HG02588 (cell line): ENCODE results near the gene STEAP1B.
"Not testable (repeated sequence)": the region's sequence is repeated elsewhere in the genome, so short reads cannot be mapped to it uniquely, and the experiment has no call there.

Experiments
- ATAC-seq: cut with Tn5 transposase; IDR thresholded peaks from one replicate; pipeline ENCODE4 v1.9.1; 2021; ENCODE audit warnings: mild to moderate bottlenecking, moderate library complexity; ENCODE audit not compliant: unreplicated experiment

STEAP1B gene

DNA sequence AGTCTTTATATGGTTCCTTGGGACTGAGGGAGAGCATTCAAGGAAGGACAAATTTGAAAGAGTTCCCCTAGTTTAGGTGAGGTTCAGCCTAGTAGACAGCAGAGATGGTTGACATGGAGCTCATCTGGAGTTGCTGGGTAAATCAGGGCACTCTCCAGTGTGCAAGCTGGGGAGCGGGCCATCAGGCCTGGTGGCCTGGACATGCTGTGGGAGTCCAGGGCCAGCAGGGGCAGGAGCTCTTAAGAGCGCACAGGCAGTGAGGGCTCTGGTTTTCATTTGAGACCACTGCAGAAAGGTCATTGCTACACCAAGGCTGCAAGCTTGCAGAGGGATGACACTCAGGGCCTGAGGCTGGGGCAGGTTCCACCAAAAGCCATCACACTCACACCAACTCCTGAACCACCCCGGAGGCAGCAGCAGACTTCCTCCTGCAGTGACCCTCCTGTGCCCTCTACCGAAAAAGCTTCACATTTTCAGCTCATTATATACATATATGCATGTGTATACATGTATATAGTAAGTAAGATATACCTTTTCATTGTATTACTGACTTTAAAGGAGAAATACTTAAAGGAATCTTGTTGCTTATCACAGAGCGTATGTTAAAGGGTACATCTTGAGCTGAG, 39.5 kb downstream of the STEAP1B start:
- ATAC-seq: no peak

DNA sequence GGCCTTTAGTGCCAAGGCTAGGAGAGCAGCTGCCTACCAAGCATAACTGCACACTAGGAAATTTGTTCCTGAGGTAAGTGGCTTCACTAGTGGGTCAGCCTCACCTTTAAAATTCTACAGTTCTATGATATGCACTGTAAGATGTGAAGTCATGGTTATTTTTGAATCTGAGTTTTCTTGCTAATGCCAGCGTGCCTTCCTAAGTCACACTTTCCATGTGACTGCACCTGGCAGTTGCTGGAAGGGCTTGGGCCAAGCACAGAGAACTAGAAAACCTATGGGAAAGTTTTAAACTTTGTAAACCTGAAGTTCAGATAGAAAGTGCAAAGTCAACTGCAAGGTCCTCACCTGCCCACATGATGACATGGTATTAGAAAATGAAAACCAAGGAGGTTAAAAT, 42.5 kb downstream of the STEAP1B start:
- ATAC-seq: no peak

DNA sequence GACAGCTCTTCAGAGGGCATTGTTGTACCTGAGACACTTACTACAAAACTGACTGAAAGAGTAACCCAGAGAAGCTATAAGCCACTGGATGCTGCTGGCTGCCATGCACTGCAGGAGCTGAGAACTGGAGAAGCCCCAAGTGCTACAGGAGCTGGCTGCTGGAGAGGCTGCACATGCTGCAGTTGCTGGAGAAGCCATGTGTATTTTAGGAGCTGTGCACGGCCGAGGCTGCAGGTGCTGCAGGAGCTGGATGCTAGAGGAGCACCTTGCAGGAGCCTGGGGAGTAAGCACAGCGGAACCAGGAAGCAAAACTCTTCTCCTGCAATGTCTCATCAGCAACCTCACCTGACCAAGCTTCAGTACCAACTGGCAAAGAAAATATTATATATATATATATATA, 45.5 kb downstream of the STEAP1B start:
- no peak for ATAC-seq

DNA sequence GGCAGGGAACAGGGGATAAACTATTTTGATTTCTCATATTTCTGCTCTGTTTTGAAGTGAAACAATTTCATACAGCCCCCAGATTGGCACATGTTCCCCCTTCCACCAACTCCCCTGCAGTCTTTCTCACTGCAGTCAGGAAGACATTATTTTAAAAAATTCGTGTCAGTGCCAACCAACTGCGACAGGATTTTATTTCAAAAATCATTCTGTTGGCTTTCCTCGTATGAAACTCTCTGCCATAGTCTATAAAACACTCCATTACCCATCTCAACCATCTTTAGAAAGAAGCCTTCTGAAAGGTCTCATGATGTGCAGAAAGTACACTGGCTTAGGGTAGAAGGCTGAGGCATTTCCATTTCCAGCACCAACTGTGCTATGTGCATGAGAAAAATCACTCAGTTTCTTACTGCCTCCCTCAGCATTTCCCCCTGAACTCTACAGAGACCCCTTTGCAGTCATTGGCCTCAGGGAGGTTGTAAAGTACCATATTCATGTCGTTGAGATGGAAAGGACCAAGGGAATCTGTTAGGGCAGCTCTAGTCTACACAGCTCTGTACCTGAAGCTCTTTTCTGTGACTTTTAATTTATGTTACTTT, 46.9 kb downstream of the STEAP1B start:
- no peak for ATAC-seq

DNA sequence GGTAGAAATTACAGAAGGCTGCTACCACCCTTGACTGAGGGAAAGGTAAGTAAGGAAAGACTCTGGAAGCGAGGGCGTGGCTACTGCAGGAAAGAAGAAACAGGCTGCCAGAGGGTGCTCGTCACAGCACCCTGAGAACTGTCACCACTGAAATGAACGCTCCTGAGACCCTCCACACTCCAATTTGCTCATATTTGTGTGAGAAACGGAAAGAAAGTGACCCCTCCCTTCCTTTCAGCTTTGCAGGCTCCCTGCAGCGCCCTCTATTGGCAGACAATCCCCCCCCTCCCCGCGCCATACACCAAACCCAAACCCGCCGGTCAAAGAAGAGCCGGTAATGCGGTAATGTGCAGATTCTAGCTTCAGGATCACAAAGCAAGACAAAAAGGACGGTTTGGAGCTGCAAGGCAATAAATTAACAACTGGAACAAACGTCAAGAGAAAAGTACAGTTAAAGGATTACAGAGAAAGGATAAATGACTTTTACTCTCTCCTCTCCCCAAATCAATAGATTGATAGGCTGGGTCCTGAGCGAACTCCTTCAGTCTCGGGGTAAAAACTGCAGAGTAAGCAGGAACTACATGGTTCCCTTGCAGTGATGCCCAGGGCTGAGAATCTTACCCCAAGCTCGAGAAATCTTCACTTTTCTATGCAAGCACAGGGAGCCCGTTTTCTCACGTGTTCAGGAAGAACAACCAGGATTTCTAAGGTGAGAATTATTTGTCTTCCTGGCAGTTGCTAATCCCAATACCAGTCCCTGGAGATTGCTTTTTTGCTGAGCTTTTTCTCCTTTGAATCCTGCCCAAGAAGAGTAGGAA, 47.6 kb downstream of the STEAP1B start:
- ATAC-seq: no peak

DNA sequence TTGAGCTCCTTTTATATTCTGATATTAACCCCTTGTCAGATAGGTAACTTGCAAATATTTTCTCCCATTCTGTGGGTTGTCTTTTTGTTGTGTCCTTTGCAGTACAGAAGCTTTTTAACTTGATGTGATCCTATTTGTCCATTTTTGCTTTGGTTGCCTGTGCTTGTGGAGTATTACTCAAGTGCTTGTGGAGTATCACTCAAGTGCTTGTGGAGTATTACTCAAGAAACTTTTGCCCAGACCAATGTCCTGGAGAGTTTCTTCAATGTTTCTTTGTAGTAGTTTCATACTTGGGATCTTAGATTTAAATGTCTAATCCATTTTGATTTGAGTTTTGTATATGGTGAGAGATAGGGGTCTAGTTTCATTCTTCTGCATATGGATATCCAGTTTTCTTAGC, 50.0 kb downstream of the STEAP1B start:
- not testable (repeated sequence) for ATAC-seq

DNA sequence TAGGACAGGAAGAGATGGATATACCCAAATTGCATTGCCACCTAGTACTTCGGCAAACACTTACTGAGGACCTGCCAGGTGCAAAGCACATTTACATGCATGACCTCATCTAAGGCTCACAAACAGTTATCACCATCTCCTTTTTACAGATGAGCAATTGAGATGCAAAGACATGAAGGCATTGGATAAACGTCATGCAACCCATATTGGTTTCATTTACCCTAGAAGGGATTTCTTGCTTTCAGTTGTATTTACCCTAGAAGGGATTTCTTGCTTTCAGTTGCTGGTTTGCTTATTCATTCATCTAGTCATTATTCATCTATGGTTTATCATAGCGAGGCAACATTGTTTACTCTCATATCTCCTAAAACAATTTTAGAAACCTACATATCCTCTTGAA, 52.2 kb downstream of the STEAP1B start:
- ATAC-seq: peak; percentile 76

DNA sequence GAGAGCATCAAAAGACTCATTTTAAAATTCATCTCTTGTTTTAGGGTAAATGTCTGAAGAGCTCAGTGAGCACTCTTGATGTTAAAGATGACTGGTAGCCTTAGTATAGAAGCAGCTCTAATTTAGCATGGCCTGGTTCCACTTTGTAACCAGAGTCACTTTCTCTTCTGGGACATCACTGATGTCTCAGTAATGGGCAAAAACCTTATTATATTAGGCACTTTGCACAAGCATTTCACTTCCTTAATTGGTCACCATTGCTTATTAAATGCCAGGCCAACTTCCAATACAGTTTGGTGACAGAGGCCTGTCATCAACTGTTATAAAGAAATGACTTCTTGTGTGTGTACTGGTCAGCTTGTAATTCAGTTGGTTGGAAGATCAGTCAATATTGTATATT, 53.0 kb downstream of the STEAP1B start:
- ATAC-seq: no peak

DNA sequence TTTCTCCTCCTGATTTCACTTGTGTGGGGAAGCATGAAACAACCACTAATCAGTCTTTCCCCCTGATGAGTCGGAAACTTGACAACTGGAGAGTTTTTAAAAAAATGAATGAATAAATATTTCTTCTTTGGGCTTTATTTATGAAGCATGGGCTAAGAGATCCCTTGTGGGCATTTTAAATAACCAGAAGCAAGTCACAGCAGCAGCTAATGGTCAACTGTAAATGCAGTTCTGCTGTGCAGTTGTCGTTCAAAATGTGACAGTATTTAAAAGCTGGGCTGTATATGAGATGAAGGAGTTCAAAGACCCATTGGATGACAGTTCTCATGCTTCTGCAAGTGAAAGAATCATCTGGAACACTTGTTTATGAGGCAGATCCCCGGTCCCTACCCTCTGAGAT, 54.1 kb downstream of the STEAP1B start:
- ATAC-seq: no peak

DNA sequence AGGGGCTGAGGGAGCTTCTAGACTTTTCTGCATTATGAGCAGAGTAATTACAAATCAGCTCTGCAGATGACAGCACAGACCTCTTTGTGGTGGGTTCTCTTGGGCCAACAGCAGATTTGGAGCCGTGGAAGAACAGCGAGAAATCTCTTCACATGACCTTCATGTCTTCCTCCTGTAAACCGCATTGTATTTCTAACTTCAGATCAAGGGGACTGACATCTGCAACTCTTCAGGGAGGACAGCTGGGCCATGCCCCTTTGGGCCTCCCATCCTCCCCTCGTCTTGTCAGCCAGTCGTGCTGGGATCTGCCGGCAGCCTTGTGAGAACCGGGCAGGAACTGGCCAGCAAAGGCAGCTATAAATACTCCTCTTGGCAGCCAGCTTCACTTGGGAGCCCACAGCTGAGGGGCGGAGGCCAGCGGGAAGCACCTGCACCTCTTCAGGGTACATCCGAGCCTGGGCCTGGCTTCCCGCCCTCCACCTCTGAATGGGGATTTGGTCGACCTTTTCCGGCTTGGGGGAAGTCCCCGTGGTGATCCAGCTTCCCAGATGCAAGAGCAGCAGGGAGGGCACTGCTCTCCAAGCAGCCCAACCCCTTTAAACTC, 54.7 kb downstream of the STEAP1B start:
- ATAC-seq: peak; percentile 29

DNA sequence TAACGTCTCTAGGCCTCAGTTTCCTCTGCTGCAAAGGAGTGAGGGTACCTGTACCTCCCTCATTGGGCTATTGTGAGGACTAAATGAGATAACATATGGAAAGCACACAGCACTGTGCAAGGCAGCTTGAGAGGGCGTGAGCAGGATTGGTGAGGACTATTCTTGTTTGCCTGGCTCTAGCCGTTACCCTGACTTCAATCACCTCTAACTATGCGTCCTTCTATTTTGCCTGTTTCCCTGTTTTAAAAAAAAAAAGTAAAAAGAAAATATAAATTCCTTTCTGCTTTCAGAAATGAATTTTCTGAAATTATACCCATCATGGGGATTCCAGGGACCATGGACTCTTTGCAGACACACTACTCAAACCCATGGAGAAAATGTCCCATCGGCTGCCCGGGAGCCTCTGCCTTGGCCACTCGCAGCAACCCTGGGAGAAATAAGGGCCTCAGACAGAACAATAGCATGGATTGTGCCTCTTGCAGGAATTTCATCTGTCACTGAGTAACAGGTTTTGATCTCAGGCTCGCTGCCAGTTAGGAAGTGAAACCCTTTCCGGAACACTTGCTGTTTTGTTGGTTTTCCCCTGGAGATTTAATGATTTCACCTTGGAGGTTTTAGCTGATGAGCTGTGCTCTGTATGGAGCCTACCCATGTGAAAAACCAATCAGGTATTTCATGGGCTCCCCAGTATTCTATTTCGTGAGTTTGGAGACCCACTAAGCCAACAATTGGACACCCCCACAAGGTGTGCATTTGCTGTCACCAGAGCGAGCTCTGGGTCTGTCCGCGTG, 55.6 kb downstream of the STEAP1B start:
- no peak for ATAC-seq

DNA sequence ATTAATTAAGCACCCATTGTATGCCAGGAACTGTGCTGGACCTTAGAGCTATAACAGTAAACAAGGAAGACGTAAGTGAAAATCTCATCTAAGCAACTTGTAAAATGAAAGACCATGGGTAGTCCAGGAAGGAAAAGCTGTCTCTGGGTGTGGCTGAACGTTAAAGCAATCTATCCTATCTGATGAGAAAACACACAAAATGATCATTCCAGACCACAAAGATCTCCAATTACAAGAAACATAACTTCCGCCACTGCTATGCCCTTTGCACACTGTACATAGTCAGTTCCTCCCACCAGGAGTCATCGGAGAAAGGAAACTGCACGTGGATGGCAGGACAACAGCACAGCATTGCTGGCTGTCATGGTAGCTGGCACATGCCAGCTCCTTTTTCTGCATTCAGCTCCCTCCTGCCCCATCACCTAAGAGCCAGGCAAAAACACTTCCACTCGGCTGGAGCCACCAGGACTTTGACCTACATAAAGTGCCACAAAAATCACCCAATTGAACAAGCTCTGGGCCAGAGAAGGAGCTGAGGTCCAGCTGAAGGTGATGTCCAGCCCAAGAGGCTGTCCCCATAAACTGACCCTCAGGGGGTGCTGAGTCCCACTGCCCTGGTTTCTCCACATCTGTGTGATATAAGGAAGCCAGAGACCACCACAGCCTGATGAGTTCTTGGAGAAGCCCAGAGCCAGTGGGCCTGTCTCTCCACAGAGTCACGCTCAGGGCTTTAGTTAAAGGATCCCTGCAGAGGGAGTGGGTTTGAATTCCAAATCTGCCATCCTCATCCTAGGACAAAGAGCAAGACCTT, 56.4 kb downstream of the STEAP1B start:
- ATAC-seq: no peak

DNA sequence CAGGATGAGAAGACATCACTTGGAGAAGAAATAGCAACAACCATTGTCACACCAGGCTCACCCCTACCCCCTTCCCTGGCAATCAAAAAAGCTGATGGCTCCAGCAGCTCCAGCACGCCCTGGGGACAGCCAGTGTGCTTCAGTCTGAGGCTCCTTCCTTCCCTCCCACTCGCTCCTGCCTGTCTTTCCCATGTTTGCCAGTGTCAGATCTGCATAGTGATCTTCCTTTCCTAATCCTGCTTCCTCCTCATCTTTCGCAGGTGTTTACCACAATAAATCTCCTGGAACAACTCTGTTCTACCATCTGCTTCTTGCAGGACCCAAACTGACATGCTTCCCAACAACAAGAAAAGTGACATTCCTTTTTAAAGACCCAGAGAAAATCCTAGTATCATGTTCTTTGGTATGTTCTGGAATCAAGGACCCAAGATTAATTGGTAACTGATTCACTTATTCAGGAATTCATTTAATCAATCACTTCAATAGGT, 57.1 kb downstream of the STEAP1B start:
- no peak for ATAC-seq

DNA sequence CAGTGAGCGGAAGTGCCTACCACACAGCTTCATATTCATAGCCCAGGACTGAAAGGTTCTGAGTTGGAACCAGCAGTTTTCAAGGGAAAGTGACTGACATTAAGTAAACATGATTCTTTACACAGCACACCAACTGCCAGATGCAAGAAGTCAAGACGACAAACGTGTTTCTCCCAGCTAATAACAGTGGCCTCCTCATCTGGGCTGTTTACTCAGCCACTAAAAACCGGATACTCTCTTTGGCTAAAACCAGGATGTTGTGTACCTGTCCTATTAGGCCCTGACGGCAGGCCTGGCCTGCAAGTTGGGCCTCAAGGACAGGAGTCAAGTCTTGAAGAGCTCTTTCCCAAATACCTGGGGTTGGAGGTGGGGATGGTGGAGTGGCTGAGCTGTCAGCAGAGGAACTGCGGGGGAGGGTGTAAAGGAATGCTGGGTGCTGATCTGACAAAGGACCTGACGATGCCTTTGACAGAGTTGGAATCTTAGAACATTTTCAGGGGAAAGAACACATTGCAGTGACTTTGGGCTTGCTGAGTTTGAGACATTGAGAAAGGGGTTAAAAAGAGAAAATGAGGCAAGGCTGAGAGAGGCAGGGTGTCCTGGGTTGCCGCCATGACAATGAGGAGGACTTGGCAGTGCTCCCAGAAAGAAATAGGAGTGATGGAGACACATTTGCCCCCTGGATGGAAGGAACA, 57.7 kb downstream of the STEAP1B start:
- no peak for ATAC-seq

DNA sequence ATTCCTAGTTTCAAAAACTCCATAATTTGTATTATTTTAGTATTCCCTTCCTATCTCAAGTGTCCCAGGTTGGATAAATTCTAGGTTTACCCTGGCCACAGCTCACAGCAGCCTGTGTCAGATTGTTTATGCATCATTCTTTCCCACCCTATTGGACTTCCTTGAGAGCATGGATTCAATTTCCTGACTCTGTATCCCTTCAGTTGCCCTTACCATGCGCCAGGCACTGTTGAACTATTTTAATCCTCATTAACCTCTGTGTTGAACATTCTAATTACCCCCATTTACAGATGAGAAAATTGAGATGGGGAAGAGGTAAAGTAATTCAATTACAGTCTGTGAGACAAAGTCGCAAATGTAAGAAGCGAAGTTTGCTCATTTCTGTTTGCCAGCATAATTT, 58.8 kb downstream of the STEAP1B start:
- no peak for ATAC-seq

DNA sequence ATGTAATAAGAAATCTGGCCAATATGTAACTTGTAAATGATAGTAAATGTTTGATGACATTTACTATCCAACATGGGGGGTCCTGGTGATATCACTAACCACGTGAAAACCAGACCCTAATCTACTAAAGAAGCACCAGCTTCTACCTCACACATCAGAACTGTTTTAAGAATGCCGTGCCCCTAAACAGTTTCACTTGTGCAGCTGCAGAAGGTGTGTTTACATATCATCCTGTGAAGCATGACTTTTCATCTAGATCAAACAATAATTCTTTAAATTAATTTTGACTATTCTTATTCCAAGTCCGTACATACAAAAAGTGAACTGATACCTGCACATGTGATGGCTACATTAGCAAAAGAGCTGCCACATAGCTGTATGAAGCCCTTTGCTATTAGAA, 61.0 kb downstream of the STEAP1B start:
- no peak for ATAC-seq

DNA sequence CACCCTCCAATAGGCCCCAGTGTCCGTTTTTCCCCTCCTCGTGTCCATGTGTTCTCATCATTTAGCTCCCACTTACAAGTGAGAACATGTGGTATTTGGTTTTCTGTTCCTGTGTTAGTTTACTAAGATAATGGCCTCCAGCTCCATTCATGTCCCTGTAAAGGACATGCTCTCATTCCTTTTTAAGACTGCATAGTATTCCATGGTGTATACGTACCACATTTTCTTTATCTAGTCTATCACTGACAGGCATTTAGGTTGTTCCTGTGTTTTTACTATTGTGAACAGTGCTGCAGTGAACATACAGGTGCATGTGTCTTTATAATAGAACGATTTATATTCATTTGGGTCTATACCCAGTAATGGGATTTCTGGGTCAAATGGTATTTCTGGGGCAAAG, 63.4 kb downstream of the STEAP1B start:
- not testable (repeated sequence) for ATAC-seq

DNA sequence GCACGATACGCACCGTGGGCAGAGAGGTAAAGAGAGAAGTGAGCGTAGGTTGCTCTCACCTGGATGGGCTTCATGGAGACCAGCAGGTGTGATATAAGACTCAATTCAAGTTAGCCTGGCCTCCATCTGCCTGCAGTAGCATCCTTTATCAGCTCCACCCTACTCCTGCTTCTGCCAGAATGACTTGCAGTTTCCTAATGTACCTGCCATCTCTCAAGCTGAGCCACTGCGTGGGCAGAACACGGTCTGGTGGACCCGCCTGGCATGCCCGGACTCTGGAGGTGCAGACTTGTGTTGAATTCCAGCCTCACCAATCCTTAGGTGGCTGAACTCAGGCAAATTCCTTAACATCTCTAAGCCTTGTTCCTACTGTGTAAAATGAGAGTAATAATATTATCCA, 64.3 kb downstream of the STEAP1B start:
- no peak for ATAC-seq

DNA sequence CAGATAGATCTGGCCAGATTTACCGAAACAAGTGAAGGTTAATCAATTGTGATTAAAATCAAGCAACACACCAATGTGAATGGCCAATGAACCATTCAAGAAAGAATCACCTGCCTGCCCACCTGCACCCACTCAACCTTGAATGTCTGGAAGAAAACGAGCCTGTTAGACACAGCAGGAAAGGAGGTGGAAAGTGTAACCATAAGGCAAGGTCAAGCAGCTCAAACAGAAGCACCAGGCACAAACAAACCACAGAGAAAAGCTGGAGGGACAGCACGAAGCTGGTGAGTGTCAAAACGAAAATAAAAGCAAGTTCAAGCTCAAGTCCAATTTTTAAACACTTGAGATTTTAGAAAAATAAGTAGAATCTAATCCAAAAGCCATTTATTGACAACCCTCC, 64.9 kb downstream of the STEAP1B start:
- peak; percentile 79 for ATAC-seq
